HFFc6 (cell line): ENCODE data around the gene NECTIN1. TPM values are rescaled to one million over a fixed set of nuclear protein-coding genes. Genes with fewer than 3 reads are reported as not detected.

Experiments
- DNase-seq: peaks from one replicate; pipeline ENCODE4 v3.0.0-alpha.2; 2018
- H3K27ac Mint-ChIP-seq: 2 replicates; pipeline ENCODE4 v1.8.0; 2020; ENCODE audit warnings: mild to moderate bottlenecking, mixed read lengths
- H3K27me3 Mint-ChIP-seq: 2 replicates; pipeline ENCODE4 v1.8.0; 2021; ENCODE audit warnings: mild to moderate bottlenecking, moderate library complexity, mixed read lengths; ENCODE audit not compliant: insufficient read depth
- H3K36me3 Mint-ChIP-seq: 2 replicates; pipeline ENCODE4 v1.8.0; 2021; ENCODE audit warnings: low read depth, mixed read lengths
- H3K4me1 Mint-ChIP-seq: 2 replicates; pipeline ENCODE4 v1.8.0; 2020; ENCODE audit warnings: low read depth, mixed read lengths
- H3K4me3 Mint-ChIP-seq: 2 replicates; pipeline ENCODE4 v1.8.0; 2020; ENCODE audit warnings: mild to moderate bottlenecking, moderate library complexity, mixed read lengths
- H3K9me3 Mint-ChIP-seq: 2 replicates; pipeline ENCODE4 v1.8.0; 2020; ENCODE audit warnings: mild to moderate bottlenecking, mixed read lengths
- total RNA-seq, 6 experiments: library from RNA; stranded (reverse); fragmentation: NEBNext Ultra II Directional; extraction: Animal tissue kit (Norgen Biotek cat#: 25700); gene quantifications; 2 replicates in 1 of 6; 3 replicates in 5 of 6; pipeline ENCODE4 v1.2.3, GENCODE V29; 2021
- TF ChIP-seq, protein P1 (sequence below): fragments of 200-600 bp; sonication (generic); IDR thresholded peaks from 2 replicates; pipeline ENCODE4 v1.5.0; 2021; ENCODE audit warnings: antibody characterized with exemption, mild to moderate bottlenecking

NECTIN1 gene
- total RNA-seq, 6 experiments from 2014 or later: 4.1 to 7.9 (median 6.6) TPM

DNA sequence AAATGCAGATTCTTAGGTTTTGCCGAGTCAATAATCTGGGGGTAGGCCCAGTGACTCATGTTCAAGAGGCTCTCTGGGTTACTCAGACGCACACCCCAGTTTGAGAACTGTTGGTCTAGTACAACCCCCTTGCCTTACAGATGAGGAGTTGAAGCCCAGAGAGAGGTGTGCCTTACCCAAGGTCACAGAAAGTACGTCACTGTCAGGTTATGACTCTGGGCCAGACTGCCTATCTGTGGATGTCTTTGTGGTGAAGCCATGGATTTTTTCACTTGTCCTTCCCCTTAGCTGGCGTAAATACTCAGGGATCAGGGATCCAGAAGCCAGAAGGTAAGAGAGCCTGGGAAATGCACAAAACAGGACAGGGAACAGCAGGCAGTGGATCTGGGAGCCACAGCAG is 25.2 kb upstream of the NECTIN1 start:
- no peak overlapping the region for H3K27ac Mint-ChIP-seq
- no peaks in the 10 kb centered on the region for H3K36me3 Mint-ChIP-seq
- TF ChIP-seq, protein P1, sequence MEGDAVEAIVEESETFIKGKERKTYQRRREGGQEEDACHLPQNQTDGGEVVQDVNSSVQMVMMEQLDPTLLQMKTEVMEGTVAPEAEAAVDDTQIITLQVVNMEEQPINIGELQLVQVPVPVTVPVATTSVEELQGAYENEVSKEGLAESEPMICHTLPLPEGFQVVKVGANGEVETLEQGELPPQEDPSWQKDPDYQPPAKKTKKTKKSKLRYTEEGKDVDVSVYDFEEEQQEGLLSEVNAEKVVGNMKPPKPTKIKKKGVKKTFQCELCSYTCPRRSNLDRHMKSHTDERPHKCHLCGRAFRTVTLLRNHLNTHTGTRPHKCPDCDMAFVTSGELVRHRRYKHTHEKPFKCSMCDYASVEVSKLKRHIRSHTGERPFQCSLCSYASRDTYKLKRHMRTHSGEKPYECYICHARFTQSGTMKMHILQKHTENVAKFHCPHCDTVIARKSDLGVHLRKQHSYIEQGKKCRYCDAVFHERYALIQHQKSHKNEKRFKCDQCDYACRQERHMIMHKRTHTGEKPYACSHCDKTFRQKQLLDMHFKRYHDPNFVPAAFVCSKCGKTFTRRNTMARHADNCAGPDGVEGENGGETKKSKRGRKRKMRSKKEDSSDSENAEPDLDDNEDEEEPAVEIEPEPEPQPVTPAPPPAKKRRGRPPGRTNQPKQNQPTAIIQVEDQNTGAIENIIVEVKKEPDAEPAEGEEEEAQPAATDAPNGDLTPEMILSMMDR: no peak
- no peak for DNase-seq
- no peaks in the 10 kb centered on the region for H3K9me3 Mint-ChIP-seq
- no peak overlapping the region for H3K4me3 Mint-ChIP-seq
- H3K4me1 Mint-ChIP-seq: peaks cover 12% of the 10 kb centered on the region
- peaks cover 44% of the 10 kb centered on the region for H3K27me3 Mint-ChIP-seq

GRCh38 chr11:119752946-119753345 is 23.9 kb upstream of the NECTIN1 start:
- H3K36me3 Mint-ChIP-seq: no peaks in the 10 kb centered on the region
- H3K27me3 Mint-ChIP-seq: peaks cover 49% of the 10 kb centered on the region
- H3K4me1 Mint-ChIP-seq: no peaks in the 10 kb centered on the region
- no peaks in the 10 kb centered on the region for H3K9me3 Mint-ChIP-seq
- H3K4me3 Mint-ChIP-seq: no peak overlapping the region
- TF ChIP-seq, protein P1: no peak
- no peak for DNase-seq
- H3K27ac Mint-ChIP-seq: no peak overlapping the region

- Mint-ChIP-seq H3K4me1 (no peaks in the 10 kb centered on the region), H3K4me3 (no peak overlapping the region), H3K9me3 (no peaks in the 10 kb centered on the region), H3K36me3 (no peaks in the 10 kb centered on the region), H3K27ac (no peak overlapping the region), H3K27me3 (peaks cover 48% of the 10 kb centered on the region)
- TF ChIP-seq, protein P1: no peak
- DNase-seq: no peak
Observed at GRCh38 chr11:119752345-119752871, 23.4 kb upstream of the NECTIN1 start.

DNA sequence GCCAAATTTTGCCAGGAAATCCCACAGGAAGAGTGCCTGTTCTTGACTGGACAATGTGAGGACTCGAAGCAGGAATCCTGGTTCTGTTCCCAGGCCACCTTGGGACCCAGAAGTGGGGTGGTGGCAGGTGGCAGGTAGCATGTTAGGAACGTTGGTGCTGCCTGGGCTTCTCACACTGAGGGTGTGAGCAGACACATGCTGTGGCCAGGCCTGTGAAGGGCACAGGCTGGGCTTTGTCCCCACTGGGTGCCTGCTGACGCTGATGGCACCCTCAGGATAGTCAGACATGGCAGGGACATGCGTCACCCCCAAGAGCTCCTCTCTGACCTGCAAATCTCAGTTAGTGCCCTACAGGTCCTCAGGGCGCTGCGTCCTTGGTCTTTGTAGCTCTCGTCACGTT is 21.1 kb upstream of the NECTIN1 start:
- no peak for DNase-seq
- H3K4me3 Mint-ChIP-seq: no peak overlapping the region
- H3K27ac Mint-ChIP-seq: no peak overlapping the region
- no peaks in the 10 kb centered on the region for H3K4me1 Mint-ChIP-seq
- no peaks in the 10 kb centered on the region for H3K36me3 Mint-ChIP-seq
- peaks cover 49% of the 10 kb centered on the region for H3K27me3 Mint-ChIP-seq
- TF ChIP-seq, protein P1: no peak
- H3K9me3 Mint-ChIP-seq: no peaks in the 10 kb centered on the region

DNA sequence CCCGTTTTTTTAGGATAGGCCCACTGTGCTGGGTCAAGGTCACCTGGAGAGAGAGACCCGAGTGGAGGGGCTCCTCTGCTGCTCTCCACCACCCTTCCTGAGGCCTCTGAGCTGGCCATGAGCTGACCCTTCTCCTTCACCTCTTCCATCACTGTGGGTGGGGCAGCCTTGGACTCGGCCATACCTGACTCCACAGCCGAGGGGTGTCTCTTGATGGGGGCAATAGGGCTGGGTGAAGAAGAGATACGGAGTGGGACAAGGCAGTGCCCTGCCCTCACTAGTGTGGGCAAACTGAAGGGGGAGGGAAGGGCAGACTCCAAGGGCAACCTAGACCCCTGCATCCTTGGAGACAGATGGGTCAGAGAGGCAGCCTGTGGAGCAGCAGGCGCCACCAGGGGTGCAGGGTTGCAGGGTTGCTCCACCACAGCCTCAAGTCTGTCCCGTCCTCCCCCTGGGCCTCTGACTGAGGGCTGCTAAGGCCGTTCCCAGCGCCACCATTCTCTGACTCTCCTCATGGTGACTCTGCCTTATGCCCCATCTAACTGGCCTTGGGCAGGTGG is 20.1 kb upstream of the NECTIN1 start:
- Mint-ChIP-seq H3K27me3 (peaks cover 40% of the 10 kb centered on the region), H3K4me1 (no peaks in the 10 kb centered on the region), H3K9me3 (no peaks in the 10 kb centered on the region), H3K4me3 (no peak overlapping the region), H3K27ac (no peak overlapping the region), H3K36me3 (no peaks in the 10 kb centered on the region)
- TF ChIP-seq, protein P1: no peak
- no peak for DNase-seq
